ENCODE measurements around the gene SLC6A17. TPM values are rescaled to one million over a fixed set of nuclear protein-coding genes. Genes with fewer than 3 reads are reported as not detected.
A peak's percentile ranks its signal among the peaks of the same experiment; 100 is the strongest.

Gene SLC6A17
- total and polyA plus RNA-seq, 12 donors = 0.06 to 0.45 (median 0.16) TPM; not detected in 4

DNA sequence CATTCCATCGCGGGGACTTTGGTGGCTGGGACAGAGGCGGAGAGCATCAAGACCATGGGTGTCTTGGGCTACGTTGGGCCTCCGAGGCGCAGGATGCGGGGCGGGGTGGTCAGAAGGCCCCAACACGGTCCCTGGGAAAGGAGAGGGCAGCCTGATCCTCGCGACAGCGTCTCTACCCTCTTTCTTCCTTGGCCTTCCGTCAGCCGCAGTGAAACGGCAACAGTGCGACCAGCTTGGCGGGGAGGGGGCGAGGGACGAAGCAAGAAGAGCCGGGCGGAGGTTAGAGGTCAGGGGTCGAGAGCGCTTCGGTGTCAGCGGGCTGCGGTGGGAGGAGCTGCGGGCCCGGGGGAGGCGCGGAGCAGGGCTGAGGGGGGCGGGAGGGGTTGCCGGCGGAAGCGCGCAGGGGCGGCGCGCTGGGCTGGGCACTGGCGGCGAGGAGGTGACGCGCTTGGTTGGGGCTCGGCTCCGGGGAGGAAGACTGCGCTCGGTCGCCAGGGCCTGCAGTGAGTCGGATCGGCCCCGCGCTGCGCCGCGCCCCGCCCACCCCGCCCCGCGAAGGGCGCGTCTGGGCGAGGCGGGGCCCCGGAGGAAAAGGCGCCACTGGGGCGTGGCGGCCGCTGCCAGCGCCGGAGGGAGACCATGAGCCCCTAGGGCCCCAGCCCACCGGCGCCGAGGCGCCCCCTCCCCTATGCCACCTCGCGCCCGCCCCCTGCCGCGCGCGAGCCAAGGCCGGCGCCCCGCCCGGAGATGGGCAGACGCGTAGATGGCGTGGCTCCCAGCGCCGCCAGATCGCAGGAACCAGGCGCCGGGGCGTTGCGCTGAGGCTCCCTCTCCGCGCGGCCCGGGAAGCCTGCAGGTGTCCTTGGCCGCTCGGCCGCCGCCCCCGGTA, 59.7 kb downstream of the SLC6A17 start, which contains the start of gene KCNC4:
Gene KCNC4, plus strand, starts transcription at position 600 of the 889 bp plus-strand sequence. CDS start 1,186 bp downstream, outside the sequence.
- 3 to 4% methylated on average over 43 to 103 of the region's 103 CpGs for WGBS, 2 donors

DNA sequence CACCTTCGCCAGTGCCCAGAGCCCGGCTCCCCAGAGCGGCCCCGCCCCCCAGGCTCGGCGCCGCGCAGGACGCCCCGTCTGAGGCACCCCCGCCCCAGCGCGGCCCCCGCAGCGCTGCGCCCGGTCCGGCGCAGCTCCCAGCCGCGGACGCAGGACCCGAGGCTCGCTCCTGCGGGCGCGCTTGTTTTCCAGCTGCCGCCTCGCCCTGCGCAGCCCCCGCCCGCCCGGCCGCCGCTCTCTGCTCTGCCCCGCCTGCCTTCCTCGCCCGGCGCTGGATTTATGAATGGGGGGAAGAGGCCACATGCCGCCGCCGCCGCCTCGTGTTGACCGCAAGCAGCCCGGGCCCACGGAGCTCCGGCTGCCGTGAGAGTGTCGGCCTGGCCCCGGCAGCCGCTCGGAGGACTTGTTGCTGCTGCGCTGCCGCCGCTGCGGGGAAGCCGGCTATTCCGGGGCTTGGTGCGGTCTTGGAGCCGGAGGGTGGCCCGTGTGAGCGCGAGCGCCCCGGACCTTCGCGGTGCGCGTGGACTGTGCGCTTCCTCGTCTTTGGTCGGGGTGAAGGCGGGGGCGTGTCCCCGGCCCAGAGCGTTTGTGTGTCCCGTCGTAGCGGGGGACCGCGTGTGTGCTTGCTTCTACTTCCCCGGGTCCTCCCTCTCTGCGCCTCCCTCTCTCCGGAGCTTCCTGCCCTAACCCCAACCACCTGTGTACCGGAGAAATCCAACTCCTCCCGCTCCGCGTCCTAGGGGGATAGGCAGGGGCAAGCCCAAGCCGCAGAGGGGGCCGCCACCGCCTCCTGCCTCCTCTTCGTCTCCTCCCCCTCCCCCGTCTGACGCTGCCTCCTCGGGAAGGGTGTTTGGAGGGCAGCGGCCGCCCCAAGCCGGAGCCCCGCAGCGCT, 60.6 kb downstream of the SLC6A17 start:
- Histone ChIP-seq H3K27ac (peak overlapping the region; percentile 62 to 94 (median 90)), H3K9me3 (no peaks in the 10 kb centered on the region), H3K4me1 (peaks cover 4 to 63% (median 43%) of the 10 kb centered on the region in 9 donors), H3K27me3 (peaks cover 0 to 24% (median 0%) of the 10 kb centered on the region in 7 donors), H3K4me3 (peak overlapping the region; percentile 51 to 95 (median 74)), H3K36me3 (no peaks in the 10 kb centered on the region)
- WGBS, 2 donors = 0% methylated on average over 81 to 101 of the region's 101 CpGs
- TF ChIP-seq, protein P1, sequence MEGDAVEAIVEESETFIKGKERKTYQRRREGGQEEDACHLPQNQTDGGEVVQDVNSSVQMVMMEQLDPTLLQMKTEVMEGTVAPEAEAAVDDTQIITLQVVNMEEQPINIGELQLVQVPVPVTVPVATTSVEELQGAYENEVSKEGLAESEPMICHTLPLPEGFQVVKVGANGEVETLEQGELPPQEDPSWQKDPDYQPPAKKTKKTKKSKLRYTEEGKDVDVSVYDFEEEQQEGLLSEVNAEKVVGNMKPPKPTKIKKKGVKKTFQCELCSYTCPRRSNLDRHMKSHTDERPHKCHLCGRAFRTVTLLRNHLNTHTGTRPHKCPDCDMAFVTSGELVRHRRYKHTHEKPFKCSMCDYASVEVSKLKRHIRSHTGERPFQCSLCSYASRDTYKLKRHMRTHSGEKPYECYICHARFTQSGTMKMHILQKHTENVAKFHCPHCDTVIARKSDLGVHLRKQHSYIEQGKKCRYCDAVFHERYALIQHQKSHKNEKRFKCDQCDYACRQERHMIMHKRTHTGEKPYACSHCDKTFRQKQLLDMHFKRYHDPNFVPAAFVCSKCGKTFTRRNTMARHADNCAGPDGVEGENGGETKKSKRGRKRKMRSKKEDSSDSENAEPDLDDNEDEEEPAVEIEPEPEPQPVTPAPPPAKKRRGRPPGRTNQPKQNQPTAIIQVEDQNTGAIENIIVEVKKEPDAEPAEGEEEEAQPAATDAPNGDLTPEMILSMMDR (IDR thresholded peaks at IDR 0.05) = no peak
- intact Hi-C loops (cut with DNase I) = loop anchor here in 5 of 10 donors (2.0 to 10.0 kb wide), 5 partner anchors 51 to 196 kb away; partner anchors contain the start of gene LAMTOR5 (in 2 of the 5)
- peak; percentile 38 to 46 for DNase-seq
- ATAC-seq = peak; percentile 23 to 37 (median 28)

More for the DNA sequence above, 59.7 kb downstream of the SLC6A17 start, which contains the start of gene KCNC4:
- TF ChIP-seq, protein P1 (IDR thresholded peaks at IDR 0.05) = peak in 2 of 9 donors; percentile 13 to 24
- intact Hi-C loops (cut with DNase I) = loop anchor here in 9 of 10 donors (2.0 to 10.0 kb wide), 11 partner anchors 47 to 287 kb away; partner anchors contain the start of gene LAMTOR5 (in 2 of the 9)
- H3K4me3 ChIP-seq = peak within 1 kb of the TSS; percentile 51 to 95 (median 74)
- no peaks in the 10 kb centered on the region for H3K36me3 ChIP-seq
- peak within 1 kb of the TSS; percentile 62 to 94 (median 90) for H3K27ac ChIP-seq
- H3K9me3 ChIP-seq = no peaks in the 10 kb centered on the region
- peaks cover 4 to 54% (median 39%) of the 10 kb centered on the region in 9 donors for H3K4me1 ChIP-seq
- H3K27me3 ChIP-seq = peaks cover 0 to 24% (median 0%) of the 10 kb centered on the region in 7 donors
- ATAC-seq (peak; percentile 89 to 93 (median 92)), DNase-seq (peak; percentile 91)

- H3K9me3 ChIP-seq = no peaks in the 10 kb centered on the region
- peaks cover 0 to 24% (median 0%) of the 10 kb centered on the region in 7 donors for H3K27me3 ChIP-seq
- TF ChIP-seq, protein P1 (IDR thresholded peaks at IDR 0.05) = no peak
- intact Hi-C loops (cut with DNase I) = loop anchor here in 5 of 10 donors (2.0 to 10.0 kb wide), 6 partner anchors 23 to 196 kb away; partner anchors contain the start of gene LAMTOR5 (in 2 of the 5)
- ATAC-seq (peak in 1 of 8 donors; percentile 1), DNase-seq (no peak)
- peak overlapping the region; percentile 51 to 95 (median 74) for H3K4me3 ChIP-seq
- WGBS, 2 donors = 3 to 9% methylated on average over 81 of the region's 81 CpGs
- peak overlapping the region in 6 of 10 donors; percentile 87 to 94 (median 90) for H3K27ac ChIP-seq
- H3K36me3 ChIP-seq = no peaks in the 10 kb centered on the region
- H3K4me1 ChIP-seq = peaks cover 4 to 67% (median 43%) of the 10 kb centered on the region in 9 donors
Observed at GRCh38 chr1:110211496-110212168, 61.3 kb downstream of the SLC6A17 start.

Measured in heart right ventricle (tissue), 16 donors.